ENCODE measurements around the gene VTI1A. TPM values are rescaled to one million over a fixed set of nuclear protein-coding genes. Genes with fewer than 3 reads are reported as not detected.

The VTI1A gene
- total RNA-seq, 2 donors from 2014 or later, result 53.3 to 57.5 TPM

GRCh38 chr10:112613620-112614019 is 166.6 kb downstream of the VTI1A start:
- DNase-seq (ENCODE audit: low spot score), result no peak
- H3K4me1 ChIP-seq (replicated peaks), result no peaks in the 10 kb centered on the region
- H3K4me3 ChIP-seq, result no peak overlapping the region
- no peaks in the 10 kb centered on the region for H3K9me3 ChIP-seq
- WGBS, result 95% methylated on average over 7 of the region's 7 CpGs
- intact Hi-C loops (cut with DNase I), result no loop called here
- H3K27ac ChIP-seq, result no peak overlapping the region
- H3K36me3 ChIP-seq, result no peaks in the 10 kb centered on the region
- TF ChIP-seq POLR2A (IDR thresholded peaks at IDR 0.05) (no peak), CTCF (IDR thresholded peaks at IDR 0.05) (no peak), POLR2AphosphoS5 (IDR thresholded peaks at IDR 0.05) (no peak)
- no peaks in the 10 kb centered on the region for H3K27me3 ChIP-seq (replicated peaks; ENCODE audit: insufficient read depth)

GRCh38 chr10:112614072-112614471 is 167.1 kb downstream of the VTI1A start:
- Histone ChIP-seq H3K4me1 (replicated peaks) (no peaks in the 10 kb centered on the region), H3K36me3 (no peaks in the 10 kb centered on the region), H3K4me3 (no peak overlapping the region), H3K27me3 (replicated peaks; ENCODE audit: insufficient read depth) (no peaks in the 10 kb centered on the region), H3K27ac (no peak overlapping the region), H3K9me3 (no peaks in the 10 kb centered on the region)
- intact Hi-C loops (cut with DNase I), result no loop called here
- no peak for DNase-seq (ENCODE audit: low spot score)
- WGBS, result 94% methylated on average over 6 of the region's 6 CpGs
- TF ChIP-seq CTCF (IDR thresholded peaks at IDR 0.05) (no peak), POLR2AphosphoS5 (IDR thresholded peaks at IDR 0.05) (no peak), POLR2A (IDR thresholded peaks at IDR 0.05) (no peak)

GRCh38 chr10:112614586-112614985 is 167.6 kb downstream of the VTI1A start:
- 94% methylated on average over 1 of the region's 1 CpG for WGBS
- TF ChIP-seq POLR2A (IDR thresholded peaks at IDR 0.05) (no peak), POLR2AphosphoS5 (IDR thresholded peaks at IDR 0.05) (no peak), CTCF (IDR thresholded peaks at IDR 0.05) (no peak)
- H3K9me3 ChIP-seq, result no peaks in the 10 kb centered on the region

DNA sequence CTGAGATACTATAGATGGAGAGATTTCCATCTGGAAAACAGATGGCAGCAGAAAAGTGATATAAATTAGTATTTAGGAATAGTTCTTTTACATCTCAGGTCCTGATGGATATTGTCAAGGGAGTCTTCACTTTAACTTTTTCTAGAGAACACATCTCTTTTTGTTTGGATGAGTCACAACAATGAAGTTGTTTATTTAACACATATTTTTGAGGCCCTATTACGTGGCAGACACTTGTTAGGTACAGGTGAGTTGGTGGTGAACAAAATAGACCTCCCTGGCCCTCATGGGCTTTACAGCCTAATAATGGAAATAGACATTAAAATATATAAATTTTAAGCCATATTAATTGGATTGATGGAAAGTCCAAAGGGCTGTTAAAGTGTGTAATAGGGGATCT is 168.3 kb downstream of the VTI1A start:
- intact Hi-C loops (cut with DNase I), result no loop called here
- Histone ChIP-seq H3K27ac (no peak overlapping the region), H3K9me3 (no peaks in the 10 kb centered on the region), H3K4me1 (replicated peaks) (no peaks in the 10 kb centered on the region), H3K27me3 (replicated peaks; ENCODE audit: insufficient read depth) (no peaks in the 10 kb centered on the region), H3K36me3 (no peaks in the 10 kb centered on the region), H3K4me3 (no peak overlapping the region)
- 91% methylated on average over 1 of the region's 1 CpG for WGBS
- TF ChIP-seq CTCF (IDR thresholded peaks at IDR 0.05) (no peak), POLR2AphosphoS5 (IDR thresholded peaks at IDR 0.05) (no peak), POLR2A (IDR thresholded peaks at IDR 0.05) (no peak)
- no peak for DNase-seq (ENCODE audit: low spot score)

More at GRCh38 chr10:112614586-112614985, 167.6 kb downstream of the VTI1A start:
- no peaks in the 10 kb centered on the region for H3K4me1 ChIP-seq (replicated peaks)
- no peak overlapping the region for H3K27ac ChIP-seq
- no peak overlapping the region for H3K4me3 ChIP-seq
- no peaks in the 10 kb centered on the region for H3K36me3 ChIP-seq
- intact Hi-C loops (cut with DNase I), result no loop called here
- DNase-seq (ENCODE audit: low spot score), result no peak
- H3K27me3 ChIP-seq (replicated peaks; ENCODE audit: insufficient read depth), result no peaks in the 10 kb centered on the region

DNA sequence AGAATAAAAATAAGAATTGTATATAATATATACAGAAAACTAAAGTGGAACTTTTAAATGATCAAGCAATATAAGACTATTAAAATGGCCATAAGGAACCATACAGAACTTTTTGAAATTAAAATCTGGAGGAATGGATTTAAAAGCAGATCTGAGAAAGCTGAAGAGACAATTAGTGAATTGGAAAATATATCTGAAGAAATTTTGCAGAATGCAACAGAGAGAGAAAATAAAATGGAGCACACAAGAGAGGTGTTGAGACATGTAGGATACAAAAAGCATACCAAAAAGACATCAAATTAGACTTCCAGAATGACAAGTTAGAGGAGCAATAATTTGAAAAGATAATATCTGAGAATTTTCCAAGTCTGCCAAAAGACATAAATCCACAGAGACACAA is 169.6 kb downstream of the VTI1A start:
- TF ChIP-seq POLR2AphosphoS5 (IDR thresholded peaks at IDR 0.05) (no peak), POLR2A (IDR thresholded peaks at IDR 0.05) (no peak), CTCF (IDR thresholded peaks at IDR 0.05) (no peak)
- Histone ChIP-seq H3K9me3 (no peaks in the 10 kb centered on the region), H3K27me3 (replicated peaks; ENCODE audit: insufficient read depth) (no peaks in the 10 kb centered on the region), H3K4me3 (no peak overlapping the region), H3K4me1 (replicated peaks) (no peaks in the 10 kb centered on the region), H3K27ac (no peak overlapping the region), H3K36me3 (no peaks in the 10 kb centered on the region)
- no peak for DNase-seq (ENCODE audit: low spot score)
- intact Hi-C loops (cut with DNase I), result no loop called here
